ENCODE data around the gene NOSTRIN. TPM values are rescaled to one million over a fixed set of nuclear protein-coding genes. Genes with fewer than 3 reads are reported as not detected.

Gene NOSTRIN
- total RNA-seq, 1 experiment from 2014 or later = not detected

DNA sequence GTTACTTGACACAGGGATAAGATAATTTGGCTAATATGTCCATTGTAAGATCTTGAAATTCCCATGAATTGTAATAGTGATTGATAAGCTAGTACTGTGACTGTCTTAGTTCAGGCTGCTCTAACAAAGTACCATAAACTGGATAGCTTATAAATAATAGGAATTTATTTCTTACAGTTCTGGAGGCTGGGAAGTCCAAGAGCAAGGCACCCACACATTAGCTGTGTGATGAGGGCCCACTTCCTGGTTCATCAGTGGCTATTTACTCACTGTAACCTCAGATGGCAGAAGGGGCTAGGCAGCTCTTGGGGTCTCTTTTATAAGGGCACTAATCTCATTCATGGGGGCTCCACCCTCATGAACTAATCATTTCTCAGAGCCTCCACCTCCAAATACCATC is 28.5 kb downstream of the NOSTRIN start:
- Histone ChIP-seq H2BK20ac (ENCODE audit: low read depth, low read length, poor library complexity, severe bottlenecking) (no peak overlapping the region), H3K4ac (ENCODE audit: low read depth, low read length) (no peak overlapping the region), H2AFZ (ENCODE audit: low read length) (no peak overlapping the region), H3K14ac (ENCODE audit: insufficient read depth, low read length) (no peak overlapping the region), H3K27ac (ENCODE audit: insufficient read length, low read depth, low read length) (no peak overlapping the region), H3K23ac (ENCODE audit: insufficient read length, low read depth, low read length) (no peak overlapping the region), H4K91ac (ENCODE audit: insufficient read length, low read depth, low read length) (no peak overlapping the region), H4K5ac (ENCODE audit: insufficient read length, low read depth, low read length) (no peak overlapping the region), H2BK120ac (ENCODE audit: low read depth, low read length, poor library complexity, severe bottlenecking) (no peak overlapping the region), H2BK5ac (ENCODE audit: insufficient read length, low read length) (no peak overlapping the region), H3K4me2 (ENCODE audit: insufficient read depth, insufficient read length, low read length) (no peak overlapping the region), H3K9ac (ENCODE audit: extremely low read depth, insufficient read length, low read length) (no peak overlapping the region), H3K18ac (ENCODE audit: insufficient read length, low read depth, low read length) (no peak overlapping the region), H2BK12ac (ENCODE audit: insufficient read length, low read depth, low read length) (no peak overlapping the region), H2BK15ac (ENCODE audit: low read depth, low read length) (no peak overlapping the region), H4K20me1 (ENCODE audit: control insufficient read depth, insufficient read depth, insufficient read length) (no peaks in the 10 kb centered on the region), H3K79me2 (ENCODE audit: insufficient read depth, low read length) (no peaks in the 10 kb centered on the region), H3T11ph (ENCODE audit: low read length) (no peak overlapping the region), H3K23me2 (ENCODE audit: insufficient read length, low read depth, low read length, poor library complexity, severe bottlenecking) (no peaks in the 10 kb centered on the region), H3K27me3 (ENCODE audit: insufficient read depth, low read length) (no peaks in the 10 kb centered on the region), H3K4me1 (ENCODE audit: insufficient read depth, low read length) (no peaks in the 10 kb centered on the region), H3K79me1 (ENCODE audit: insufficient read depth, low read depth, low read length, poor library complexity, severe bottlenecking) (no peaks in the 10 kb centered on the region), H3K9me3 (ENCODE audit: control insufficient read depth, low read depth, low read length) (no peaks in the 10 kb centered on the region), H2AK5ac (ENCODE audit: insufficient read length, low read length) (no peak overlapping the region), H4K8ac (replicated peaks; ENCODE audit: insufficient read length, low read depth, low read length) (no peak overlapping the region), H3K56ac (ENCODE audit: insufficient read length, low read depth, low read length) (no peak overlapping the region)
- H3K4me3 Mint-ChIP-seq = no peak overlapping the region
- TF ChIP-seq, protein P1, sequence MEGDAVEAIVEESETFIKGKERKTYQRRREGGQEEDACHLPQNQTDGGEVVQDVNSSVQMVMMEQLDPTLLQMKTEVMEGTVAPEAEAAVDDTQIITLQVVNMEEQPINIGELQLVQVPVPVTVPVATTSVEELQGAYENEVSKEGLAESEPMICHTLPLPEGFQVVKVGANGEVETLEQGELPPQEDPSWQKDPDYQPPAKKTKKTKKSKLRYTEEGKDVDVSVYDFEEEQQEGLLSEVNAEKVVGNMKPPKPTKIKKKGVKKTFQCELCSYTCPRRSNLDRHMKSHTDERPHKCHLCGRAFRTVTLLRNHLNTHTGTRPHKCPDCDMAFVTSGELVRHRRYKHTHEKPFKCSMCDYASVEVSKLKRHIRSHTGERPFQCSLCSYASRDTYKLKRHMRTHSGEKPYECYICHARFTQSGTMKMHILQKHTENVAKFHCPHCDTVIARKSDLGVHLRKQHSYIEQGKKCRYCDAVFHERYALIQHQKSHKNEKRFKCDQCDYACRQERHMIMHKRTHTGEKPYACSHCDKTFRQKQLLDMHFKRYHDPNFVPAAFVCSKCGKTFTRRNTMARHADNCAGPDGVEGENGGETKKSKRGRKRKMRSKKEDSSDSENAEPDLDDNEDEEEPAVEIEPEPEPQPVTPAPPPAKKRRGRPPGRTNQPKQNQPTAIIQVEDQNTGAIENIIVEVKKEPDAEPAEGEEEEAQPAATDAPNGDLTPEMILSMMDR (conservative IDR thresholded peaks at IDR 0.05) = no peak
- no peak for DNase-seq
- peaks cover 0 to 4% (median 0%) of the 10 kb centered on the region in 3 experiments; a peak in 1 of 7 replicates for H3K36me3 Mint-ChIP-seq (ENCODE audit: insufficient read depth in 1 of 3, low read depth in 3 of 3)
- peaks cover 0 to 3% of the 10 kb centered on the region in 2 experiments; a peak in 2 of 5 replicates for H3K9me3 Mint-ChIP-seq
- no peaks in the 10 kb centered on the region for H3K27me3 Mint-ChIP-seq (ENCODE audit: low read depth)
- H3K27ac Mint-ChIP-seq = no peak overlapping the region
- peaks cover 0 to 3% of the 10 kb centered on the region in 2 experiments; a peak in 1 of 4 replicates for H3K4me1 Mint-ChIP-seq

All from H9 (cell line).